Common myeloid progenitor, CD34-positive (primary cell): Measurements from ENCODE around the gene NEK7.
A peak's percentile ranks its signal among the peaks of the same experiment; 100 is the strongest.

Source experiments
- CTCF ChIA-PET: fragments of 350-600 bp; sonication (Branson Sonifier 250); formaldehyde crosslinking; loops from one replicate; lab custom pipeline; 2021; ENCODE audit warnings: antibody characterized with exemption; lab: Charles Lee
- POLR2A ChIA-PET: fragments of 350-600 bp; sonication (Branson Sonifier 250); formaldehyde crosslinking; loops from one replicate; lab custom pipeline; 2021; ENCODE audit warnings: antibody characterized with exemption; lab: Charles Lee
- DNase-seq, 3 donors: peaks; one replicate each; pipeline versions ENCODE4 v3.0.0 to v3.0.0-alpha.2; 2013
- H3K27ac ChIP-seq, 2 experiments: 1 replicate in 1 of 2; 2 replicates in 1 of 2; pipeline ENCODE4 v1.7.0; 2013; ENCODE audit warnings: inconsistent platforms in 2 of 2, low read length in 2 of 2, mild to moderate bottlenecking in 2 of 2, low read depth in 1 of 2, moderate library complexity in 1 of 2; ENCODE audit not compliant: severe bottlenecking in 2 of 2, insufficient read depth in 1 of 2, poor library complexity in 1 of 2
- H3K27me3 ChIP-seq, 5 experiments: replicated peaks in 2 of 5; 1 replicate in 3 of 5; 2 replicates in 2 of 5; pipeline versions ENCODE4 v1.6.1 to v1.7.0; 2013; ENCODE audit warnings: low read length in 4 of 5, mild to moderate bottlenecking in 2 of 5, moderate library complexity in 2 of 5, inconsistent platforms in 1 of 5; ENCODE audit not compliant: insufficient read depth in 5 of 5, control insufficient read depth in 4 of 5
- H3K36me3 ChIP-seq, 4 experiments: 1 replicate in 2 of 4; 2 replicates in 2 of 4; pipeline versions ENCODE4 v1.6.1 to v1.7.0; 2013; ENCODE audit warnings: low read length in 3 of 4, control low read depth in 1 of 4, mild to moderate bottlenecking in 1 of 4; ENCODE audit not compliant: control insufficient read depth in 4 of 4, insufficient read depth in 4 of 4
- H3K4me1 ChIP-seq, 4 experiments: 1 replicate in 3 of 4; 2 replicates in 1 of 4; pipeline versions ENCODE4 v1.6.1 to v1.7.1; 2013; ENCODE audit warnings: low read length in 3 of 4, mild to moderate bottlenecking in 3 of 4, control low read depth in 1 of 4, inconsistent platforms in 1 of 4, moderate library complexity in 1 of 4; ENCODE audit not compliant: control insufficient read depth in 4 of 4, insufficient read depth in 4 of 4; ENCODE audit errors: control extremely low read depth in 1 of 4
- H3K4me3 ChIP-seq, 7 experiments: 1 replicate in 4 of 7; 2 replicates in 3 of 7; pipeline versions ENCODE4 v1.5.1 to v1.7.0; 2013; ENCODE audit warnings: mild to moderate bottlenecking in 7 of 7, low read length in 6 of 7, moderate library complexity in 6 of 7, inconsistent platforms in 2 of 7, low read depth in 2 of 7, control low read depth in 1 of 7; ENCODE audit not compliant: insufficient read depth in 4 of 7, control insufficient read depth in 1 of 7; ENCODE audit errors: extremely low read depth in 1 of 7
- H3K9me3 ChIP-seq, 5 experiments: 1 replicate in 4 of 5; 2 replicates in 1 of 5; pipeline versions ENCODE4 v1.6.1 to v1.7.1; 2013; ENCODE audit warnings: low read length in 4 of 5, mild to moderate bottlenecking in 2 of 5, inconsistent platforms in 1 of 5, low read depth in 1 of 5, moderate library complexity in 1 of 5; ENCODE audit not compliant: control insufficient read depth in 4 of 5, insufficient read depth in 2 of 5; ENCODE audit errors: control extremely low read depth in 1 of 5
- WGBS: methylation state at CpG from one replicate; pipeline ENCODE4 v1.1.5; 2013; ENCODE audit not compliant: insufficient coverage; 5-methylcytosine and 5-hydroxymethylcytosine counted together

Gene NEK7

DNA sequence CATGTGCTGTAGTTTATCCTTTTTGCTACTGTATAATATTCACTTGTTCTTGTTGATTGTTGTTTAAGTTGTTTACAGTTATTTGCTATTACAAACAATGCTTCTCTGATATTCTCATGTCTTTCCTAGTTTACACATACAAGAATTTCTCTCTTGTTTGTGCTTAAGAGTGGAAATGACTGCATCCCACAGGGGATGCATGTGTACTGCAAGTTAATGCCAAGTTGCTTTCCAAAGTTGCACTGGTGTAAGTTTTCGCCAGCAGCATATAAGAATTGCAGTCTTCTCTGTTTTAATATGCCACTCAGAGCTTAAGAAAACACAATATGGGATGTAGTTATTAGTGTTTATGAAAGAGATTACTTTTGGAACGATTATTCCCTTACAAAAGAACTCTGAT lies 97.7 kb downstream of the NEK7 start:
- DNase-seq = peak in 2 of 3 donors; percentile 47 to 57
- ChIA-PET CTCF (interaction anchor here (0.7 to 2.2 kb wide), 5 partner anchors 11 to 169 kb away, joined by 3 to 11 read pairs (median 4); no protein-coding TSS in a partner anchor), POLR2A (no interaction called here)
- Histone ChIP-seq H3K4me3 (no peak overlapping the region), H3K27me3 (no peaks in the 10 kb centered on the region), H3K9me3 (no peaks in the 10 kb centered on the region), H3K27ac (no peak overlapping the region), H3K4me1 (peaks cover 0 to 23% (median 7%) of the 10 kb centered on the region in 4 experiments), H3K36me3 (peaks cover 0 to 7% (median 3%) of the 10 kb centered on the region in 4 experiments)
- WGBS = 80% methylated on average over 1 of the region's 2 CpGs

DNA sequence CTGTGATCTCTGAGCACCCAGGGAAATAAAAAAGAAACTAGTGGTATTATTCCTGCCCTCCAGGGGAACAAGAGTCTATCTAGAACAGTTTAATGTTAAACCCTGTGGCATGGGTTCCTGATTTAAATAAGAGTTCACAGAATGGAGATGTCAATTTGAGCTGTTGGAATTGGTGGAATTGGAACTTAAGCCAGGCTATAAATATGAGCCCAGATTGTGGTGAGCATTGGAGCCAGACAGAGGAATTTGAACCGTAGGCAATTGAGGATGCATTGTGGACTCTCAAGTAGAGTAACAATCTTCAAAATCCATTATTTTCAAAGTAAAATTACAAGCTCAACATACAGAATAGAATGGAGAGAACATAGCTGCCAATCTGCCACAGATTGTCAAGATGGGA lies 98.2 kb downstream of the NEK7 start:
- POLR2A ChIA-PET = no interaction called here
- DNase-seq = no peak
- Histone ChIP-seq H3K27ac (no peak overlapping the region), H3K4me3 (no peak overlapping the region), H3K27me3 (no peaks in the 10 kb centered on the region), H3K36me3 (peaks cover 0 to 7% (median 3%) of the 10 kb centered on the region in 4 experiments), H3K4me1 (peaks cover 0 to 26% (median 9%) of the 10 kb centered on the region in 4 experiments), H3K9me3 (no peaks in the 10 kb centered on the region)
- CTCF ChIA-PET = interaction anchor here (0.7 to 2.2 kb wide), 5 partner anchors 10 to 169 kb away, joined by 3 to 11 read pairs (median 4); partner anchors contain the start of gene NEK7
- WGBS = no CpG with 5 or more reads among the region's 1 CpG

DNA sequence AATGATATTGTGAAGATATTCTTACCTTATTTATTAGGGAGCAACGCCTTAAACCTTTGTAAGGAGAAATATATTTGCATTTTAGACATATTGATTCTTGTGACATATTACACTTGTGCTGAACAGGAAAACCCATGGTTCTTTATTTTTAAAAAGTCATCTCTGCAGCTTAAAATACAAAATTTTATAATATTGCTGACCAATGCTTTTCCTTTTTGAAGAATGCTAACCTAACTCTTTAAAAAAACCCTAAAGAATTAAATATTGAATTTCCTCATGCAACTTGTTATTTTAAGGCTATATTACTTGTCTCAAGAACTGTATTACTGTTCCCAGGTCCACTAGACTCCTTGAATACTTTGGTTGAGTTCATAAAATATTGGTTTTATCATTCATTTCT lies 99.0 kb downstream of the NEK7 start:
- no peaks in the 10 kb centered on the region for H3K27me3 ChIP-seq
- H3K4me3 ChIP-seq = no peak overlapping the region
- CTCF ChIA-PET = interaction anchor here (0.9 to 2.2 kb wide), 5 partner anchors 9 to 170 kb away, joined by 3 to 11 read pairs (median 4); partner anchors contain the start of gene NEK7
- POLR2A ChIA-PET = no interaction called here
- H3K4me1 ChIP-seq = peaks cover 0 to 32% (median 9%) of the 10 kb centered on the region in 4 experiments
- peaks cover 0 to 7% (median 3%) of the 10 kb centered on the region in 4 experiments for H3K36me3 ChIP-seq
- no peaks in the 10 kb centered on the region for H3K9me3 ChIP-seq
- no peak overlapping the region for H3K27ac ChIP-seq
- WGBS = no CpG with 5 or more reads among the region's 1 CpG
- no peak for DNase-seq

DNA sequence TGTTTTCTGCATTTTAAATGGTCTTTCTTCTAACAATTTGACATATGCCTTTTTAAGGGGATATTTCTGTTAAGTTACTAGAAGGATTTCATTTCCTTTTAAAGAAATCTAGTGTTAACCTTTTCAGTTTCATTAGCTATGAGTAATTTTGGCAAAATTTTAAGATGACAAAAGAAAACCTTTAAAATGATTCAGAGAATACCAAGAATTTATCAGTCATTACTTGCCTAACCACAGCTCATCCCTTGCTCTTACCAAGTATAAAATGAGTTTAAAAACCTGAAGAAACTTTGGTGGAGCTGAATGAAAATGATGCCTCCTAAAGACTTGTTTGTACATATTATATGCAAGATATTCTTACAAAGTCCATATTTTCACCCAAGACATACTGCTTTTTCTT lies 101.7 kb downstream of the NEK7 start:
- ChIA-PET POLR2A (no interaction called here), CTCF (no interaction called here)
- H3K27ac ChIP-seq = no peak overlapping the region
- H3K4me1 ChIP-seq = peaks cover 0 to 24% (median 6%) of the 10 kb centered on the region in 4 experiments
- no peak overlapping the region for H3K4me3 ChIP-seq
- peak in 1 of 3 donors; percentile 38 for DNase-seq
- H3K27me3 ChIP-seq = no peaks in the 10 kb centered on the region
- peaks cover 2 to 7% (median 4%) of the 10 kb centered on the region in 4 experiments for H3K36me3 ChIP-seq
- no peaks in the 10 kb centered on the region for H3K9me3 ChIP-seq

DNA sequence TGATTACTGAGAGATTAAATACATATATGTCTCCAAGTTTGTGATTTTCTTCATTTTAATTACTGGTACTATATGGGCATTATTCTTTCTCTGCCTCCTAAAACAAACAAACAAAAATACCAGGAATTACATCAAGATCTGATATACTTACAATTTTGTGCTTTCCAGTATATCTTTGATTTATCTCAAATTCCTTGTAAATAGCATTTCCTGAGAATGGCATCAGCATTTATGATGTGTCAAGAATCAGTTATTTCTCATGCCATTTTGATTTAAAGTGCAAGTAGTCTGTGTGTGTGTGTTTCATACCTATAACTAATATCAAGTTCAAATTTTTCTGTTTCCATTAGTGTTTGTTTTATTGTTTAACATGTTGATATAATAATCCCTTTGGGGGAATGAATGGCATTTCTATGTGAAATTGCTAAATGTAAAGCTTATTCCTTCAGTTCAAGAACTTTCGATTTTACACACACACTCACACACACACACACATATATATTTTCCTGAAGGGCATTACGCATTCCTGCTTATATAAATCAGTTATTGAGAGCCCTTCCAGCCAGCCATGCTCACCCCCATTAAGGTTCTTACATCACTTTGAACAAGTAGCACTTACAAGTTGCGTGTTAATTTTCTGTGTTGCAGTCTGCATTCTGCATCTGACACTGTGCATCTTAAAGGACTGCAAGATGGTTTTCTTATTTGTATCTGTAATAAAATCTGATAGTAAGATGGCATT lies 102.7 kb downstream of the NEK7 start:
- POLR2A ChIA-PET = interaction anchor here (0.6 kb wide), 1 partner anchor 703 kb away, joined by 5 read pairs; no protein-coding TSS in a partner anchor
- CTCF ChIA-PET = interaction anchor here (0.7 kb wide), 1 partner anchor 40 kb away, joined by 5 read pairs; no protein-coding TSS in a partner anchor
- WGBS = 100% methylated on average over 1 of the region's 3 CpGs
- Histone ChIP-seq H3K4me1 (peaks cover 0 to 20% (median 3%) of the 10 kb centered on the region in 4 experiments), H3K36me3 (peaks cover 2 to 4% (median 3%) of the 10 kb centered on the region in 4 experiments), H3K27ac (no peak overlapping the region), H3K9me3 (no peaks in the 10 kb centered on the region), H3K4me3 (no peak overlapping the region), H3K27me3 (no peaks in the 10 kb centered on the region)
- DNase-seq = no peak

DNA sequence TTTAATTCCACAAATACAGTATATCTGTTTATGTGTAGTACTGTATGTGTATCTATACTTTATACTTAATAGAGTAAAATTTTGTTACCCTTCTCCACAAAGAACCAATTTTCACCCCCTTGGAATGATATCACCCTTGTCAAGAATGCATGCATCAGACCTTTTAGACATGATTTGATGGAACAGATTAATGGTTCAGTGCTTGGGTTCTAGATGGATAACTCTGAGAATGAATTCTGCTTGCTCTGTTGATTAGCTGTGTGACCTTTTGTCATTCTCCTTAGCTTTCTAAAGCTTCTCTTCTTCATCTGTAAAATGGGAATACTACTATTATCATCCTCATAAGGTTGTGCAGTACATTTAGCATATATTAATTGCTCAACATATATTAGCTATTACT lies 105.1 kb downstream of the NEK7 start:
- ChIA-PET CTCF (interaction anchor here (0.7 to 1.6 kb wide), 5 partner anchors 15 to 393 kb away, joined by 3 read pairs; no protein-coding TSS in a partner anchor), POLR2A (no interaction called here)
- no peak overlapping the region for H3K27ac ChIP-seq
- H3K9me3 ChIP-seq = peaks cover 0 to 2% (median 0%) of the 10 kb centered on the region in 5 experiments
- DNase-seq = no peak
- H3K36me3 ChIP-seq = peaks cover 4 to 11% (median 8%) of the 10 kb centered on the region in 4 experiments
- no peak overlapping the region for H3K4me3 ChIP-seq
- peaks cover 0 to 24% (median 10%) of the 10 kb centered on the region in 4 experiments for H3K4me1 ChIP-seq
- no peaks in the 10 kb centered on the region for H3K27me3 ChIP-seq

DNA sequence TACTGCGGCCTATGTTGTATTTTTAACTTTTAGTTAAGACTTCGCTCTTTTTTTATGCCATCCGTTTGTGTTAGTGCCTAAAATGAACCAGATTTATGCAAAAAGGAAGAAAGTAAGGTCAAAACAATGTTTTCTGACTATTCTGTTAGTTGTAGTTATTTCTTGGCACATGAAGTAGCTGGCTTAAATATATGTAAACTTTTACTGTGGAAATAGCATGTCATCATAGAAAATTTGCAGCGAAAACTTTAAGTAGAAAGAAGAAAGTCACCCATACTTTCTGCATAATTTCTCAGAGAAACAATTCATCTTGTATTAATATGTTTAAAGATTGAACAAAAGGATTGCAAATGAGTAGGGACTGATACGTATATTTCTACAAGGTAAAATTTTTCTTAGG lies 106.4 kb downstream of the NEK7 start:
- 88% methylated on average over 3 of the region's 5 CpGs for WGBS
- no peak for DNase-seq
- no peaks in the 10 kb centered on the region for H3K27me3 ChIP-seq
- no peak overlapping the region for H3K27ac ChIP-seq
- POLR2A ChIA-PET = no interaction called here
- H3K4me1 ChIP-seq = peaks cover 0 to 24% (median 10%) of the 10 kb centered on the region in 4 experiments
- H3K9me3 ChIP-seq = peaks cover 0 to 2% (median 0%) of the 10 kb centered on the region in 5 experiments
- H3K4me3 ChIP-seq = no peak overlapping the region
- H3K36me3 ChIP-seq = peaks cover 4 to 11% (median 8%) of the 10 kb centered on the region in 4 experiments
- CTCF ChIA-PET = interaction anchor here (0.6 to 1.6 kb wide), 3 partner anchors 14 to 66 kb away, joined by 3 read pairs; no protein-coding TSS in a partner anchor
